Measurements from ENCODE around the gene COL6A1. TPM values are rescaled to one million over a fixed set of nuclear protein-coding genes. Genes with fewer than 3 reads are reported as not detected.

The COL6A1 gene
- total RNA-seq, 1 experiment from 2014 or later = 193 TPM

DNA sequence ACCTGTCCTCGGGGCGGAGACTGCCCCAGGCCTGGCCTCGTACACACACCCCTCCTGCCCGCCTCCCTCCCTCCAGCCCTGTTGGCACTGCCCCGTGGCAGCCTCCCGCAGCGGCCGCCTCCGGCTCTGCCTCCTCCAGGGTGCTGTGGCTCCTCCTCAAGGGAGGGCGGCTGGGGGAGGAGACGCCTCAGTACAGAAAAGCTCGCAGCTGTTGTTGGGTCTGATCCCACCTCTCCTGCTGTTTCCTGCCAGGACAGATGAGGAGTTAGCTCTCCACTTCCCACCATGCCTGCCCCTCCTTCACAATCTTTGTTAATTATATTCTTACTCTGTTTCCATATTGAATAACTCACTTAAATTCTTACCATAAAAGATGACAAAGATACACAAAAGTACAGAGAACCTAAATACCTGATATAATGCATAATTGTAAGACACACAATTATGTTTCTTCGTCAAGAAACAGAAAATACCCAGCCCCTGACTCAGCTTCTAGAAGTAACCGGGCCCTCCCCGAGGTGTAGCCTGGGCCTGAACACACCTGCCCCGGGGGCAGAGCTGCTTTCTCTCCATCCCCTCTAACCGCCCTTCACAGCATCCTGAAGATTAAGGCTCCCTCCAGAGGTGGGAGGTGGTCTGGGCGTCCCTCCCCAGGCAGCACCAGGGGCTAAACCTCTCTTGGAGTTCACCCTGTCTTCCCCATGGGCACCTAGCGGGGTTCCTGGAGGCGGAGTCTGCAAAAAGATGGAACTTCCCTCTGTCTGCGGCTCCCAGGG lies 30.6 kb upstream of the COL6A1 start:
- DNase-seq = no peak
- H3K14ac ChIP-seq (ENCODE audit: insufficient read depth, low read length) = no peak overlapping the region

More for the DNA sequence above, 30.6 kb upstream of the COL6A1 start:
- no peak overlapping the region for H2BK120ac ChIP-seq (ENCODE audit: low read depth, low read length, poor library complexity, severe bottlenecking)
- no peak overlapping the region for H3K27ac ChIP-seq (ENCODE audit: insufficient read length, low read depth, low read length)
- no peaks in the 10 kb centered on the region for H3K23me2 ChIP-seq (ENCODE audit: insufficient read length, low read depth, low read length, poor library complexity, severe bottlenecking)
- no peak overlapping the region for H3K4ac ChIP-seq (ENCODE audit: low read depth, low read length)
- H3K56ac ChIP-seq (ENCODE audit: insufficient read length, low read depth, low read length) = no peak overlapping the region
- no peak overlapping the region for H4K5ac ChIP-seq (ENCODE audit: insufficient read length, low read depth, low read length)
- Mint-ChIP-seq H3K9me3 (no peaks in the 10 kb centered on the region; a peak in 2 of 5 replicates), H3K27me3 (ENCODE audit: low read depth) (peaks cover 29% of the 10 kb centered on the region), H3K4me3 (no peak overlapping the region), H3K36me3 (ENCODE audit: insufficient read depth in 1 of 3, low read depth in 3 of 3) (no peaks in the 10 kb centered on the region), H3K27ac (peak overlapping the region in 1 of 3 experiments; percentile 44; a peak in 2 of 7 replicates), H3K4me1 (peaks cover 14 to 22% of the 10 kb centered on the region in 2 experiments)
- no peak overlapping the region for H3T11ph ChIP-seq (ENCODE audit: low read length)
- no CpG with 5 or more reads among the region's 21 CpGs for WGBS (ENCODE audit: extremely low coverage, insufficient read length, low lambda C conversion rate)
- no peak overlapping the region for H2BK12ac ChIP-seq (ENCODE audit: insufficient read length, low read depth, low read length)
- no peak overlapping the region for H2BK5ac ChIP-seq (ENCODE audit: insufficient read length, low read length)
- no peaks in the 10 kb centered on the region for H3K4me1 ChIP-seq (ENCODE audit: insufficient read depth, low read length)
- no peak overlapping the region for H2AFZ ChIP-seq (ENCODE audit: low read length)
- no peaks in the 10 kb centered on the region for H3K79me1 ChIP-seq (ENCODE audit: insufficient read depth, low read depth, low read length, poor library complexity, severe bottlenecking)
- no peak overlapping the region for H3K4me2 ChIP-seq (ENCODE audit: insufficient read depth, insufficient read length, low read length)
- no peak overlapping the region for H3K9ac ChIP-seq (ENCODE audit: extremely low read depth, insufficient read length, low read length)
- no peak overlapping the region for H3K23ac ChIP-seq (ENCODE audit: insufficient read length, low read depth, low read length)
- no peak overlapping the region for H4K8ac ChIP-seq (replicated peaks; ENCODE audit: insufficient read length, low read depth, low read length)
- H3K9me3 ChIP-seq (ENCODE audit: control insufficient read depth, low read depth, low read length) = no peaks in the 10 kb centered on the region
- H3K18ac ChIP-seq (ENCODE audit: insufficient read length, low read depth, low read length) = no peak overlapping the region
- no peaks in the 10 kb centered on the region for H4K20me1 ChIP-seq (ENCODE audit: control insufficient read depth, insufficient read depth, insufficient read length)
- H3K27me3 ChIP-seq (ENCODE audit: insufficient read depth, low read length) = no peaks in the 10 kb centered on the region
- H4K91ac ChIP-seq (ENCODE audit: insufficient read length, low read depth, low read length) = no peak overlapping the region
- no peaks in the 10 kb centered on the region for H3K79me2 ChIP-seq (ENCODE audit: insufficient read depth, low read length)
- H2BK15ac ChIP-seq (ENCODE audit: low read depth, low read length) = no peak overlapping the region
- no peak overlapping the region for H2BK20ac ChIP-seq (ENCODE audit: low read depth, low read length, poor library complexity, severe bottlenecking)
- TF ChIP-seq, protein P1, sequence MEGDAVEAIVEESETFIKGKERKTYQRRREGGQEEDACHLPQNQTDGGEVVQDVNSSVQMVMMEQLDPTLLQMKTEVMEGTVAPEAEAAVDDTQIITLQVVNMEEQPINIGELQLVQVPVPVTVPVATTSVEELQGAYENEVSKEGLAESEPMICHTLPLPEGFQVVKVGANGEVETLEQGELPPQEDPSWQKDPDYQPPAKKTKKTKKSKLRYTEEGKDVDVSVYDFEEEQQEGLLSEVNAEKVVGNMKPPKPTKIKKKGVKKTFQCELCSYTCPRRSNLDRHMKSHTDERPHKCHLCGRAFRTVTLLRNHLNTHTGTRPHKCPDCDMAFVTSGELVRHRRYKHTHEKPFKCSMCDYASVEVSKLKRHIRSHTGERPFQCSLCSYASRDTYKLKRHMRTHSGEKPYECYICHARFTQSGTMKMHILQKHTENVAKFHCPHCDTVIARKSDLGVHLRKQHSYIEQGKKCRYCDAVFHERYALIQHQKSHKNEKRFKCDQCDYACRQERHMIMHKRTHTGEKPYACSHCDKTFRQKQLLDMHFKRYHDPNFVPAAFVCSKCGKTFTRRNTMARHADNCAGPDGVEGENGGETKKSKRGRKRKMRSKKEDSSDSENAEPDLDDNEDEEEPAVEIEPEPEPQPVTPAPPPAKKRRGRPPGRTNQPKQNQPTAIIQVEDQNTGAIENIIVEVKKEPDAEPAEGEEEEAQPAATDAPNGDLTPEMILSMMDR (conservative IDR thresholded peaks at IDR 0.05) = no peak
- H2AK5ac ChIP-seq (ENCODE audit: insufficient read length, low read length) = no peak overlapping the region
